Thoracic aorta (tissue), 2 donors: ENCODE data around the gene PREX1. TPM values are rescaled to one million over a fixed set of nuclear protein-coding genes. Genes with fewer than 3 reads are reported as not detected.

ENCODE experiments used
- ATAC-seq: fragments of 150-250 bp; one replicate; pipeline ENCODE4 v1.8.0; 2017; ENCODE audit warnings: low read depth; ENCODE audit not compliant: insufficient number of reproducible peaks, low FRiP score
- DNase-seq: peaks from one replicate; pipeline ENCODE4 v3.0.0-alpha.2; 2020; ENCODE audit warnings: low spot score
- H3K27ac ChIP-seq, 2 donors: fragments of 200-600 bp; sonication (generic); 1 replicate in 1 of 2; 2 replicates in 1 of 2; pipeline ENCODE4 v1.5.1; 2016; ENCODE audit warnings: mild to moderate bottlenecking in 2 of 2, moderate library complexity in 2 of 2
- H3K27me3 ChIP-seq: fragments of 200-600 bp; sonication (generic); replicated peaks from 2 replicates; pipeline ENCODE4 v1.6.0; 2016; ENCODE audit warnings: mild to moderate bottlenecking; ENCODE audit not compliant: insufficient read depth
- H3K36me3 ChIP-seq: fragments of 200-600 bp; sonication (generic); one replicate; pipeline ENCODE4 v1.5.1; 2016
- H3K4me1 ChIP-seq, 2 donors: fragments of 200-600 bp; sonication (generic); 1 replicate in 1 of 2; 2 replicates in 1 of 2; pipeline versions ENCODE4 v1.5.1 to v1.6.0; 2016; ENCODE audit warnings: low read depth in 2 of 2, mild to moderate bottlenecking in 1 of 2; ENCODE audit not compliant: control insufficient read depth in 1 of 2
- H3K4me3 ChIP-seq: fragments of 200-600 bp; sonication (generic); 2 replicates; pipeline ENCODE4 v1.5.1; 2016; ENCODE audit warnings: mild to moderate bottlenecking
- H3K9me3 ChIP-seq: fragments of 200-600 bp; sonication (generic); 2 replicates; pipeline ENCODE4 v1.5.1; 2016
- total RNA-seq, 2 donors: library from RNA; depleted of rRNA; stranded (reverse); fragments of >200 nt; gene quantifications; one replicate each; pipeline versions ENCODE4 v1.1.0 to v1.2.3, GENCODE V29; 2016
- TF ChIP-seq, protein P1 (sequence below): fragments of 200-600 bp; sonication (generic); IDR thresholded peaks from one replicate; pipeline ENCODE4 v1.5.1; 2019; ENCODE audit warnings: antibody characterized with exemption

The PREX1 gene
- total RNA-seq, 2 donors from 2014 or later = 94.6 to 101 TPM

- Histone ChIP-seq H3K9me3 (no peaks in the 10 kb centered on the region), H3K27ac (no peak overlapping the region), H3K4me1 (peaks cover 20 to 50% of the 10 kb centered on the region in 2 donors), H3K36me3 (no peaks in the 10 kb centered on the region), H3K4me3 (no peak overlapping the region), H3K27me3 (no peaks in the 10 kb centered on the region)
- no peak for DNase-seq
- no peak for ATAC-seq
- TF ChIP-seq, protein P1, sequence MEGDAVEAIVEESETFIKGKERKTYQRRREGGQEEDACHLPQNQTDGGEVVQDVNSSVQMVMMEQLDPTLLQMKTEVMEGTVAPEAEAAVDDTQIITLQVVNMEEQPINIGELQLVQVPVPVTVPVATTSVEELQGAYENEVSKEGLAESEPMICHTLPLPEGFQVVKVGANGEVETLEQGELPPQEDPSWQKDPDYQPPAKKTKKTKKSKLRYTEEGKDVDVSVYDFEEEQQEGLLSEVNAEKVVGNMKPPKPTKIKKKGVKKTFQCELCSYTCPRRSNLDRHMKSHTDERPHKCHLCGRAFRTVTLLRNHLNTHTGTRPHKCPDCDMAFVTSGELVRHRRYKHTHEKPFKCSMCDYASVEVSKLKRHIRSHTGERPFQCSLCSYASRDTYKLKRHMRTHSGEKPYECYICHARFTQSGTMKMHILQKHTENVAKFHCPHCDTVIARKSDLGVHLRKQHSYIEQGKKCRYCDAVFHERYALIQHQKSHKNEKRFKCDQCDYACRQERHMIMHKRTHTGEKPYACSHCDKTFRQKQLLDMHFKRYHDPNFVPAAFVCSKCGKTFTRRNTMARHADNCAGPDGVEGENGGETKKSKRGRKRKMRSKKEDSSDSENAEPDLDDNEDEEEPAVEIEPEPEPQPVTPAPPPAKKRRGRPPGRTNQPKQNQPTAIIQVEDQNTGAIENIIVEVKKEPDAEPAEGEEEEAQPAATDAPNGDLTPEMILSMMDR = no peak
Observed at GRCh38 chr20:48818031-48818370, 9.8 kb downstream of the PREX1 start.

DNA sequence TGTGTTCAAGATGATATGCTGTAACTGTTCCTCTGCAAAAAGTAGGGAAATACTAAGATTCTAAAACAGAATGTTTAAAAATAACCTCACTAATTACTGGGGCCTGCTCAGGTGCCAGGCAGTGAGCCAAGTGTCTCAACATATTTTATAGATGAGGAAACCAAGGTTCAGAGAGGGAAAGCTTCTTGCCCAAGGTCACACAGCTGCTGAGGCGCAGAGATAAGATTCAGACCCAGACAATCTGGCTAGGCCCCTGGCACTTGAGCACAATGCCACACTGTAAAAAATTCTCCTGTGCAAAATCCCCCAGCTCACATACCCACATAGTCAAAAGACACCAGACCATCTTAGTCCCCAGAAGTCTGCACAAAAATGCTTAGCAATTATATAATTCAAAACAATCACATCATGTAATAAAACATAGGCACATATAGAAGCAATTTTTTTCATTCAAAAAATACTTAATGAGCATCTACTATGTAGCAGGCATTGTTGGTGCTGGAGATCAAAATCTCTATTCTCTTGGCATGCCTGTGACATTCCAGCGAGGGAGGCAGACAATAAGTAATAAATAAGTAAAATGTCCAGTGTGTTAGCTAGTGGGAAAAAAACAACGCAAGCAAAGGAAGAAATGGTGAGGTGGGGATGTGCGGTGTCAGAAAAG lies 10.3 kb downstream of the PREX1 start:
- TF ChIP-seq, protein P1 = no peak
- no peak for ATAC-seq
- H3K36me3 ChIP-seq = no peaks in the 10 kb centered on the region
- H3K27me3 ChIP-seq = no peaks in the 10 kb centered on the region
- H3K4me3 ChIP-seq = no peak overlapping the region
- H3K27ac ChIP-seq = no peak overlapping the region
- peaks cover 18 to 48% of the 10 kb centered on the region in 2 donors for H3K4me1 ChIP-seq
- H3K9me3 ChIP-seq = no peaks in the 10 kb centered on the region
- no peak for DNase-seq

GRCh38 chr20:48816282-48817205 lies 11.3 kb downstream of the PREX1 start:
- Histone ChIP-seq H3K27ac (no peak overlapping the region), H3K27me3 (no peaks in the 10 kb centered on the region), H3K9me3 (no peaks in the 10 kb centered on the region), H3K4me1 (peaks cover 17 to 39% of the 10 kb centered on the region in 2 donors), H3K4me3 (no peak overlapping the region), H3K36me3 (no peaks in the 10 kb centered on the region)
- no peak for ATAC-seq
- no peak for DNase-seq
- TF ChIP-seq, protein P1 = no peak

GRCh38 chr20:48815537-48815936 lies 12.3 kb downstream of the PREX1 start:
- Histone ChIP-seq H3K9me3 (no peaks in the 10 kb centered on the region), H3K4me3 (no peak overlapping the region), H3K4me1 (peaks cover 17 to 34% of the 10 kb centered on the region in 2 donors), H3K27ac (no peak overlapping the region), H3K36me3 (no peaks in the 10 kb centered on the region), H3K27me3 (no peaks in the 10 kb centered on the region)
- ATAC-seq (no peak), DNase-seq (no peak)
- TF ChIP-seq, protein P1 = no peak

DNA sequence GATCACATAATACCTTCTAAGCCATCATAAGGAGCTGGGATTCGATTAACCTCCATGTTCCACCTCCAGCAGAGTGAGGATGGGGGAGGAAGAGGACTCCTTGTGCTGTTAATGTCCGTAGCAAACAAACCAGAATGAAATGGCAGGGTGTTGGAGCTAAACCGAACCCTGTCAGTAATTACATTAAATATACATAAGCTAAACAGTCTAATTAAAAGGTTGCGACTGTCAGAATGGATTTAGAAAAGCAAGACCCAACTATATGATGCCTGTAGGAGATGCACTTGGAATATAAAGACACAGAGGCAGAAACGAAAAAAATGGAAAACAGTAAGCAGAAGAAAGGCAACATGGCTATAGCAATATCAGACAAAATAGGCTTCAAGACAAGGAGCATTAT lies 13.2 kb downstream of the PREX1 start:
- no peaks in the 10 kb centered on the region for H3K36me3 ChIP-seq
- ATAC-seq = no peak

More for the DNA sequence above, 13.2 kb downstream of the PREX1 start:
- DNase-seq = no peak
- TF ChIP-seq, protein P1 = no peak
- H3K9me3 ChIP-seq = no peaks in the 10 kb centered on the region
- peaks cover 9 to 33% of the 10 kb centered on the region in 2 donors for H3K4me1 ChIP-seq
- no peaks in the 10 kb centered on the region for H3K27me3 ChIP-seq
- no peak overlapping the region for H3K4me3 ChIP-seq
- H3K27ac ChIP-seq = no peak overlapping the region
